Natural killer cell (primary cell): ENCODE measurements around the gene CIAO3. TPM values are rescaled to one million over a fixed set of nuclear protein-coding genes. Genes with fewer than 3 reads are reported as not detected.

Source experiments
- ATAC-seq, 3 donors: fragments of 150-1000 bp in 2 of 3; fragments of 200-7000 bp in 1 of 3; cut with Tn5 transposase; 1 replicate in 1 of 3; 2 replicates in 2 of 3; pipeline ENCODE4 v1.10.0; 2021; ENCODE audit warnings: mild to moderate bottlenecking in 2 of 3, moderate library complexity in 2 of 3
- DNase-seq, 2 donors: peaks; one replicate each; pipeline versions ENCODE4 v3.0.0 to v3.0.0-alpha.2; 2013 to 2021; ENCODE audit warnings: mixed read lengths in 1 of 2
- H3K27ac ChIP-seq: one replicate; pipeline ENCODE4 v1.5.1; 2013; ENCODE audit warnings: mild to moderate bottlenecking, low read length
- H3K27me3 ChIP-seq: one replicate; pipeline ENCODE4 v1.6.1; 2013; ENCODE audit warnings: low read length; ENCODE audit not compliant: control insufficient read depth, insufficient read depth
- H3K36me3 ChIP-seq: one replicate; pipeline ENCODE4 v1.6.1; 2013; ENCODE audit warnings: low read length; ENCODE audit not compliant: control insufficient read depth, insufficient read depth
- H3K4me1 ChIP-seq: one replicate; pipeline ENCODE4 v1.6.1; 2013; ENCODE audit warnings: low read length; ENCODE audit not compliant: control insufficient read depth, insufficient read depth
- H3K4me3 ChIP-seq: one replicate; pipeline ENCODE4 v1.5.1; 2013; ENCODE audit warnings: low read length
- H3K9me3 ChIP-seq: one replicate; pipeline ENCODE4 v1.6.1; 2013; ENCODE audit warnings: low read length; ENCODE audit not compliant: control insufficient read depth, insufficient read depth
- H3K27ac Mint-ChIP-seq, 2 donors: one replicate each; pipeline ENCODE4 v1.8.0; 2022; ENCODE audit warnings: mild to moderate bottlenecking in 2 of 2, mixed read lengths in 2 of 2, moderate library complexity in 1 of 2
- H3K27me3 Mint-ChIP-seq, 2 donors: one replicate each; pipeline ENCODE4 v1.8.0; 2022; ENCODE audit warnings: low read depth in 2 of 2, mixed read lengths in 2 of 2
- H3K36me3 Mint-ChIP-seq: one replicate; pipeline ENCODE4 v1.8.0; 2022; ENCODE audit warnings: mixed read lengths
- H3K4me1 Mint-ChIP-seq, 2 donors: one replicate each; pipeline ENCODE4 v1.8.0; 2022; ENCODE audit warnings: mixed read lengths in 2 of 2
- H3K4me3 Mint-ChIP-seq: one replicate; pipeline ENCODE4 v1.8.0; 2022; ENCODE audit warnings: mild to moderate bottlenecking, moderate library complexity, mixed read lengths
- H3K9me3 Mint-ChIP-seq, 2 donors: one replicate each; pipeline ENCODE4 v1.8.0; 2022; ENCODE audit warnings: mixed read lengths in 2 of 2
- CTCF ChIP-seq: fragments of 200-600 bp; IDR thresholded peaks from one replicate; pipeline ENCODE4 v1.8.0; 2022; ENCODE audit warnings: antibody characterized with exemption
- WGBS: methylation state at CpG from one replicate; pipeline ENCODE4 v1.1.7; 2013; ENCODE audit warnings: missing lambda C conversion rate; ENCODE audit not compliant: insufficient coverage; 5-methylcytosine and 5-hydroxymethylcytosine counted together
- intact Hi-C: fragments of 100-400 bp; cut with micrococcal nuclease; formaldehyde crosslinking; loops from one replicate; pipeline ENCODE4 v1.14.2; 2022
- total RNA-seq, 4 donors: library from RNA; stranded (reverse); fragments of 120-200 nt in 1 of 4; gene quantifications; one replicate each; pipeline versions ENCODE4 v1.2.3 to v1.2.4, GENCODE V29; 2013 to 2022

Gene CIAO3
- total RNA-seq, 3 donors from 2014 or later (not counting 1 experiment from before 2014, with no cell fraction given), result 36.9 to 39.8 (median 37.5) TPM

- Histone ChIP-seq H3K9me3 (no peaks in the 10 kb centered on the region), H3K4me3 (no peak overlapping the region), H3K27ac (no peak overlapping the region), H3K36me3 (peaks cover 5% of the 10 kb centered on the region), H3K4me1 (peaks cover 19% of the 10 kb centered on the region), H3K27me3 (no peaks in the 10 kb centered on the region)
- no peak for ATAC-seq
- Mint-ChIP-seq H3K4me3 (no peak overlapping the region), H3K9me3 (no peaks in the 10 kb centered on the region), H3K36me3 (no peaks in the 10 kb centered on the region), H3K27me3 (no peaks in the 10 kb centered on the region), H3K4me1 (peaks cover 0 to 9% of the 10 kb centered on the region in 2 donors), H3K27ac (no peak overlapping the region)
- no peak for DNase-seq
- 77% methylated on average over 36 of the region's 36 CpGs for WGBS
- intact Hi-C loops, result no loop called here
- no peak for TF ChIP-seq CTCF
Observed at GRCh38 chr16:782766-783403, 42.1 kb upstream of the CIAO3 start.

DNA sequence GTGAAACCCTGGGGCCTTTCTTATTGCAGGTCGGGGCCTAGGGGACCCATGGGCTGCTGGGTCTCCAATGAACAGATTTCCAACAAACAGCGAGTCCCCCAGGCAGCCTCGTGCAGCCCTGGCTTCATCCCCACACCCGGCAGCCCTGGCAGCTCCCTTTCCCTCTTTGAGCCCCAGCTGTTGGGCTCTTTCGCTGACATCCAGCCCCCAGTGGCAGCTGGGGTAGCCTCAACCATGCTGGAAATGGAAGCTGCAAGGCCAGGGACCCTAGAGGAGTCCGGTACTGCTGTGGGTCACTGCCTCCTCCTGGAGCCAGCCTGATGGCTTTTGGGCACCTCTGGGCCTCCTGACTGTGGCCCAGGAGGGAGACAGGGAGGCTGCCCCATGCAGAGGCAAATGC, 41.5 kb upstream of the CIAO3 start:
- H3K4me3 ChIP-seq, result no peak overlapping the region
- Mint-ChIP-seq H3K36me3 (no peaks in the 10 kb centered on the region), H3K27ac (no peak overlapping the region), H3K4me1 (peaks cover 0 to 5% of the 10 kb centered on the region in 2 donors), H3K9me3 (no peaks in the 10 kb centered on the region), H3K27me3 (no peaks in the 10 kb centered on the region), H3K4me3 (no peak overlapping the region)
- intact Hi-C loops, result no loop called here
- no peaks in the 10 kb centered on the region for H3K9me3 ChIP-seq
- no peak overlapping the region for H3K27ac ChIP-seq
- peaks cover 13% of the 10 kb centered on the region for H3K4me1 ChIP-seq
- WGBS, result 71% methylated on average over 6 of the region's 6 CpGs
- H3K27me3 ChIP-seq, result no peaks in the 10 kb centered on the region
- ATAC-seq (no peak), DNase-seq (no peak)
- peaks cover 5% of the 10 kb centered on the region for H3K36me3 ChIP-seq
- no peak for TF ChIP-seq CTCF

DNA sequence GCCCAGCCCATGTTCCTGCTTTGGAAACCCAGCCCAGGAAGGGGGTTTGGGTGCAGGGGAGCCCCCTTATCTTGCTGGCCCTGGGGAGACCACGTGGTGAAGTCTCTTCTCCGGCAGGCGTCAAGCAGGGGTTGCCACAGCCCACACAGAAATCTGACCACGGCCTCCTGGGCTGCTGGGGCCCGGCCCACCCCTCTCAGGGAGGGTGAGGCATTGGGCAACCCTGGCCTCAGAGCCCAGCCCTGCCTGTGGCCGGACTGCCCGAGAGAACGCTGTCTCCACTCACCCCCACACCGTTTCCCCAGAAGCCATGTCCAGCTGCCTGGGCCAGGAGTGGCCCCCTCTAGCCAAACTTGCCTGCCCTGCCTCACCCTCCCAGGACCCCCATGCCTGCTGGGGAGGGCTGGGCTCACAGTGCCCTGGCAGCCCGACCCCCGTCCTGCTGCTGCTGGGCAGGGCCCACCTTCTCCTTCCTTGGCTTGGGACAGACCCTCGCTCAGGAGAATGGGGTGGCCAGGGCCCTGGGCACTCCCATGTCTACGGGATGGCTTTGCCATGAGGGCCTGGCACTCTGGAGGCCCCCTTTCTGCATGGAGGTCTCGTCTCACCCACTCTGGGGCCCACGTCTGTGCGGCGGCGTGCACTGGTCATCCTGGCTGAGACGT, 40.7 kb upstream of the CIAO3 start:
- no peak overlapping the region for H3K4me3 ChIP-seq
- H3K9me3 ChIP-seq, result no peaks in the 10 kb centered on the region
- H3K27me3 ChIP-seq, result no peaks in the 10 kb centered on the region
- WGBS, result 63% methylated on average over 19 of the region's 19 CpGs
- Mint-ChIP-seq H3K4me3 (no peak overlapping the region), H3K27ac (no peak overlapping the region), H3K27me3 (no peaks in the 10 kb centered on the region), H3K4me1 (peaks cover 0 to 5% of the 10 kb centered on the region in 2 donors), H3K36me3 (no peaks in the 10 kb centered on the region), H3K9me3 (no peaks in the 10 kb centered on the region)
- peaks cover 5% of the 10 kb centered on the region for H3K36me3 ChIP-seq
- ATAC-seq (no peak), DNase-seq (no peak)
- peaks cover 7% of the 10 kb centered on the region for H3K4me1 ChIP-seq
- intact Hi-C loops, result no loop called here
- H3K27ac ChIP-seq, result no peak overlapping the region
- no peak for TF ChIP-seq CTCF
